Liver (tissue), 9 donors: ENCODE measurements around the gene PCNX3. TPM values are rescaled to one million over a fixed set of nuclear protein-coding genes. Genes with fewer than 3 reads are reported as not detected.

Source experiments
- DNase-seq: peaks from one replicate; pipeline ENCODE4 v3.0.0-alpha.2; 2017; ENCODE audit warnings: low spot score
- H3K27ac ChIP-seq, 2 donors: one replicate each; pipeline ENCODE4 v1.7.0; 2013; ENCODE audit warnings: inconsistent platforms in 2 of 2, low read length in 2 of 2, control low read depth in 1 of 2, low read depth in 1 of 2, mild to moderate bottlenecking in 1 of 2
- H3K27me3 ChIP-seq, 4 donors: one replicate each; pipeline versions ENCODE4 v1.6.1 to v1.7.0; 2013; ENCODE audit warnings: low read length in 3 of 4, inconsistent platforms in 1 of 4, mild to moderate bottlenecking in 1 of 4, moderate library complexity in 1 of 4; ENCODE audit not compliant: control insufficient read depth in 4 of 4, insufficient read depth in 4 of 4
- H3K36me3 ChIP-seq, 4 donors: one replicate each; pipeline versions ENCODE4 v1.6.1 to v1.7.0; 2013; ENCODE audit warnings: low read length in 3 of 4, mild to moderate bottlenecking in 3 of 4, low read depth in 1 of 4, moderate library complexity in 1 of 4; ENCODE audit not compliant: control insufficient read depth in 4 of 4, insufficient read depth in 3 of 4
- H3K4me1 ChIP-seq, 4 donors: one replicate each; pipeline versions ENCODE4 v1.6.1 to v1.7.0; 2013; ENCODE audit warnings: low read length in 3 of 4, mild to moderate bottlenecking in 3 of 4, moderate library complexity in 1 of 4; ENCODE audit not compliant: control insufficient read depth in 4 of 4, insufficient read depth in 4 of 4
- H3K4me3 ChIP-seq, 3 donors: one replicate each; pipeline versions ENCODE4 v1.6.1 to v1.7.0; 2013; ENCODE audit warnings: low read length in 3 of 3, control low read depth in 1 of 3, low read depth in 1 of 3, mild to moderate bottlenecking in 1 of 3
- H3K9ac ChIP-seq, 2 donors: one replicate each; pipeline ENCODE4 v1.7.0; 2013; ENCODE audit warnings: low read length in 2 of 2, mild to moderate bottlenecking in 2 of 2, moderate library complexity in 2 of 2, control low read depth in 1 of 2, low read depth in 1 of 2
- H3K9me3 ChIP-seq, 4 donors: one replicate each; pipeline versions ENCODE4 v1.6.1 to v1.7.0; 2013; ENCODE audit warnings: low read length in 3 of 4; ENCODE audit not compliant: control insufficient read depth in 4 of 4
- EGR1 ChIP-seq, 2 donors: IDR thresholded peaks; 2 replicates each; pipeline ENCODE4 v1.6.1; 2016 to 2018; ENCODE audit warnings: antibody characterized with exemption in 2 of 2, low read depth in 2 of 2
- FOXA1 ChIP-seq: IDR thresholded peaks from 2 replicates; pipeline ENCODE4 v1.6.1; 2016; ENCODE audit warnings: antibody characterized with exemption
- FOXA2 ChIP-seq: IDR thresholded peaks from 2 replicates; pipeline ENCODE4 v1.6.1; 2016; ENCODE audit warnings: antibody characterized with exemption
- GABPA ChIP-seq, 2 donors: IDR thresholded peaks in 1 of 2; conservative IDR thresholded peaks in 1 of 2; 2 replicates each; pipeline ENCODE4 v1.6.1; 2016; ENCODE audit warnings: antibody characterized with exemption in 2 of 2, mild to moderate bottlenecking in 1 of 2, moderate library complexity in 1 of 2
- HNF4A ChIP-seq, 2 donors: conservative IDR thresholded peaks; 2 replicates each; pipeline ENCODE4 v1.6.1; 2016; ENCODE audit warnings: antibody characterized with exemption in 2 of 2, mild to moderate bottlenecking in 2 of 2
- HNF4G ChIP-seq: IDR thresholded peaks from 2 replicates; pipeline ENCODE4 v1.6.1; 2016; ENCODE audit warnings: antibody characterized with exemption
- NR2F2 ChIP-seq: IDR thresholded peaks from 2 replicates; pipeline ENCODE4 v1.6.1; 2016; ENCODE audit warnings: antibody characterized with exemption
- RAD21 ChIP-seq, 2 donors: IDR thresholded peaks; 2 replicates each; pipeline ENCODE4 v1.6.1; 2016; ENCODE audit warnings: antibody characterized with exemption in 2 of 2, mild to moderate bottlenecking in 2 of 2
- RXRA ChIP-seq, 2 donors: IDR thresholded peaks; 2 replicates each; pipeline ENCODE4 v1.6.1; 2017 to 2018; ENCODE audit warnings: antibody characterized with exemption in 2 of 2, mild to moderate bottlenecking in 1 of 2
- SP1 ChIP-seq: IDR thresholded peaks from 2 replicates; pipeline ENCODE4 v1.6.1; 2018; ENCODE audit warnings: antibody characterized with exemption, mild to moderate bottlenecking
- TAF1 ChIP-seq: conservative IDR thresholded peaks from 2 replicates; pipeline ENCODE4 v1.6.1; 2016; ENCODE audit warnings: antibody characterized with exemption, mild to moderate bottlenecking
- YY1 ChIP-seq: IDR thresholded peaks from 2 replicates; pipeline ENCODE4 v1.6.1; 2016; ENCODE audit warnings: antibody characterized with exemption, mild to moderate bottlenecking
- WGBS: extraction: QIAGEN DNeasy Blood & Tissue Kit; methylation state at CpG from one replicate; pipeline ENCODE4 v1.1.7; 2013; 5-methylcytosine and 5-hydroxymethylcytosine counted together
- polyA plus RNA-seq, 2 donors: library from polyadenylated mRNA; stranded (reverse) in 1 of 2; unstranded in 1 of 2; fragments of 200-250 nt in 1 of 2; fragments of >200 nt in 1 of 2; fragmentation: Nextera tagmentation in 1 of 2; extraction: Ambion mirVana in 1 of 2; gene quantifications; one replicate each; pipeline versions ENCODE4 v1.2.1 to v1.2.3, GENCODE V29; 2013 to 2015
- total RNA-seq, 2 donors: library from RNA; depleted of rRNA; stranded (reverse); fragments of >200 nt; gene quantifications; one replicate each; pipeline ENCODE4 v1.2.3, GENCODE V29; 2014
- TF ChIP-seq, protein P1 (sequence below): IDR thresholded peaks from 2 replicates; pipeline ENCODE4 v1.6.1; 2016; ENCODE audit warnings: antibody characterized with exemption, mild to moderate bottlenecking
- TF ChIP-seq, protein P2 (sequence below): IDR thresholded peaks from 2 replicates; pipeline ENCODE4 v1.6.1; 2016; ENCODE audit warnings: antibody characterized with exemption
- TF ChIP-seq, protein P3 (sequence below): IDR thresholded peaks from 2 replicates; pipeline ENCODE4 v1.6.1; 2016; ENCODE audit warnings: antibody characterized with exemption
- TF ChIP-seq, protein P4 (sequence below): fragments of 150-350 bp; IDR thresholded peaks from 2 replicates; pipeline ENCODE4 v1.5.1; 2017; ENCODE audit warnings: improper control_type of control experiment, low read depth, low read length; ENCODE audit not compliant: missing input control
- donor health status: healthy.
- donor health status: healthy.
- donor health status: healthy.
- donor health status: healthy.
- donor health status: healthy.

The PCNX3 gene
- total and polyA plus RNA-seq, 4 donors: 4.7 to 13.4 (median 12.1) TPM

DNA sequence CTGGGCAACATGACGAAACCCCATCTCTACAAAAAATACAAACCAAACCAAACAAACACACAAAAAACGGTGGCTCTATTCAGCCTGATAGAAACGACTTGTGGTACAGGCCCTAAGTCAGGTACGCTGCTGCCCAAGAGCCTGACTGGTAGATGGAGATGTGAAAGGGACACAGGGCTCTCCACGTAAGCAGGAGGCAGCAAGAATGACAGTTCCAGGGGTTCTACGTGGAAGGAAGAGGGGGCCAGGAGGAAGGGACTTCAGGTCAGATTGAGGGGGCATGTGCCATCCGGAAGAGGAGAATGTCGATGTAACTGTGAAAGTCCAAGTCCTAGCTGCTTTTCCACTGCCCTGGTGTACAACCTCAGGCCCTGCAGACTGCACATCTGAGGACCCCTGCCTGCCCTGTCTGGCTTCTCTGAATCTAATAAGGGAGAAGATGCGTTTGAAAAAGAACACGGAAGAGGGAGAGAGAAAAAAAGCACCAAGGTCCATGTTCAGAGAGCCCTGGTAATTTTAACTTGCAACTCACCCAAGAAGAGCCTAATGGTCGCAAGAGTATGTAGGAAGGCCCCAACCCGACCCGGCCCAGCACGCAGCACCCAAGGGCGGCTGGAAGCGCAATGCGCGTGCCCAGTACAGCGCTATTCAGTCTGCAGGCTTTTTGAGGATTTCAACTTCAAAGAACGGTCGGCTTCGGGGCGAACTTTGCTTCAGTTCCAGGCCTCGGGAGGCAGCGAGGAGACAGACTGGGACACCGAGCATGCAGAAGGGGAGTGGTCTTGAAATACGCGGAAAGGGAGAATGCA is 46.2 kb upstream of the PCNX3 start:
- Histone ChIP-seq H3K9ac (peak overlapping the region; percentile 82 to 88), H3K9me3 (no peaks in the 10 kb centered on the region), H3K4me3 (peak overlapping the region; percentile 81 to 93 (median 92)), H3K4me1 (peaks cover 13 to 47% (median 42%) of the 10 kb centered on the region in 4 donors), H3K27ac (peak overlapping the region; percentile 94), H3K36me3 (peaks cover 0 to 6% (median 1%) of the 10 kb centered on the region in 4 donors), H3K27me3 (no peaks in the 10 kb centered on the region)
- TF ChIP-seq NR2F2: no peak
- TF ChIP-seq SP1: no peak
- TF ChIP-seq, protein P1, sequence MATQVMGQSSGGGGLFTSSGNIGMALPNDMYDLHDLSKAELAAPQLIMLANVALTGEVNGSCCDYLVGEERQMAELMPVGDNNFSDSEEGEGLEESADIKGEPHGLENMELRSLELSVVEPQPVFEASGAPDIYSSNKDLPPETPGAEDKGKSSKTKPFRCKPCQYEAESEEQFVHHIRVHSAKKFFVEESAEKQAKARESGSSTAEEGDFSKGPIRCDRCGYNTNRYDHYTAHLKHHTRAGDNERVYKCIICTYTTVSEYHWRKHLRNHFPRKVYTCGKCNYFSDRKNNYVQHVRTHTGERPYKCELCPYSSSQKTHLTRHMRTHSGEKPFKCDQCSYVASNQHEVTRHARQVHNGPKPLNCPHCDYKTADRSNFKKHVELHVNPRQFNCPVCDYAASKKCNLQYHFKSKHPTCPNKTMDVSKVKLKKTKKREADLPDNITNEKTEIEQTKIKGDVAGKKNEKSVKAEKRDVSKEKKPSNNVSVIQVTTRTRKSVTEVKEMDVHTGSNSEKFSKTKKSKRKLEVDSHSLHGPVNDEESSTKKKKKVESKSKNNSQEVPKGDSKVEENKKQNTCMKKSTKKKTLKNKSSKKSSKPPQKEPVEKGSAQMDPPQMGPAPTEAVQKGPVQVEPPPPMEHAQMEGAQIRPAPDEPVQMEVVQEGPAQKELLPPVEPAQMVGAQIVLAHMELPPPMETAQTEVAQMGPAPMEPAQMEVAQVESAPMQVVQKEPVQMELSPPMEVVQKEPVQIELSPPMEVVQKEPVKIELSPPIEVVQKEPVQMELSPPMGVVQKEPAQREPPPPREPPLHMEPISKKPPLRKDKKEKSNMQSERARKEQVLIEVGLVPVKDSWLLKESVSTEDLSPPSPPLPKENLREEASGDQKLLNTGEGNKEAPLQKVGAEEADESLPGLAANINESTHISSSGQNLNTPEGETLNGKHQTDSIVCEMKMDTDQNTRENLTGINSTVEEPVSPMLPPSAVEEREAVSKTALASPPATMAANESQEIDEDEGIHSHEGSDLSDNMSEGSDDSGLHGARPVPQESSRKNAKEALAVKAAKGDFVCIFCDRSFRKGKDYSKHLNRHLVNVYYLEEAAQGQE: peak; percentile 9
- TF ChIP-seq, protein P2, sequence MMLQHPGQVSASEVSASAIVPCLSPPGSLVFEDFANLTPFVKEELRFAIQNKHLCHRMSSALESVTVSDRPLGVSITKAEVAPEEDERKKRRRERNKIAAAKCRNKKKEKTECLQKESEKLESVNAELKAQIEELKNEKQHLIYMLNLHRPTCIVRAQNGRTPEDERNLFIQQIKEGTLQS: no peak
- no peak for TF ChIP-seq HNF4A (conservative IDR thresholded peaks at IDR 0.05)
- TF ChIP-seq HNF4G: no peak
- no peak for TF ChIP-seq TAF1
- 8% methylated on average over 28 of the region's 28 CpGs for WGBS
- DNase-seq: no peak

DNA sequence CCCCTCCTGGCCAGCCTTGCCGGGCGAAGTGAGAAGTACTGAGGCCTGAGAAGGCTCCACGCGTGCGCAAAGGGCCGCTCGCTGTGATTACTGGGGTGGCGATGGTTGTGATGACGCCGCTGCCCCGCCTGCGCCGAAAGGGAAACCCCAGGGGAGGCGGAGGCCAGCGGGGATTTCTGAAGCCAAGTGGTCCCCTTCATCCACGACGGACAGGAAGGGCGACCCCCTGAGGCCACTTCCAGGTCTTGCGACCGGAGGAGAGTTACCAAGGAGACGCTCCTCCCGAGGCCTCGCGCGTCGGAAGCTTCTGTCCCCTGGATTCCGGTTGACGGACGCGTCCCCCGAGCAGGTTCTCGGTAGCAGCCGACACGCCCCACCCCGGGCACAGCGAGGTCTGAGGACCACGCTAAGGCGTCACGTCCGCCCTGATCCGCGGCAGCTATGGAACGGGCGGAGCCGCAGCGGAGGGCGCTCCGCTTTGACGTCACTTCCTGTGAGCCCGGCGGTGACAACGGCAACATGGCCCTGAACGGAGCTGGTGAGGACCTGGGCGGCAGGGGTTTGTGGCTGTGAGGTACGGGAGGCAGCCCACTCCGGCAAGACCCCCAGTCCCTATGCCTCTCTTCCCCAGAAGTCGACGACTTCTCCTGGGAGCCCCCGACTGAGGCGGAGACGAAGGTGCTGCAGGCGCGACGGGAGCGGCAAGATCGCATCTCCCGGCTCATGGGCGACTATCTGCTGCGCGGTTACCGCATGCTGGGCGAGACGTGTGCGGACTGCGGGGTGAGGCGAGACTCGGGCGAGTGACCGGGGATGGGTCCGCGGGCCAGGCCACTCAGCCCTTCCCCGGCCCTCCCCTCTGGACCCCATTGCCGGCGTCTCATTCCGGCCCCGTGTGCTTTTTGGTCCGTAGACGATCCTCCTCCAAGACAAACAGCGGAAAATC is 45.3 kb upstream of the PCNX3 start, which contains the start of gene ZNRD2:
ZNRD2 (plus strand) TSS at position 505 of the 946 bp plus-strand sequence; CDS start at position 520, 15 bp downstream.
- under 1% methylated on average over 89 of the region's 89 CpGs for WGBS
- H3K4me3 ChIP-seq: peak within 1 kb of the TSS; percentile 81 to 93 (median 92)
- H3K9ac ChIP-seq: peak within 1 kb of the TSS; percentile 82 to 88
- no peaks in the 10 kb centered on the region for H3K27me3 ChIP-seq
- peaks cover 0 to 6% (median 1%) of the 10 kb centered on the region in 4 donors for H3K36me3 ChIP-seq
- H3K27ac ChIP-seq: peak within 1 kb of the TSS; percentile 94
- peaks cover 15 to 55% (median 49%) of the 10 kb centered on the region in 4 donors for H3K4me1 ChIP-seq
- DNase-seq: peak; percentile 93
- H3K9me3 ChIP-seq: no peaks in the 10 kb centered on the region
- TF ChIP-seq HNF4A (conservative IDR thresholded peaks at IDR 0.05) (peak in 1 of 2 donors; percentile 41), EGR1 (IDR thresholded peaks at IDR 0.05; ENCODE audit: low read depth in 2 of 2) (peak in 1 of 2 donors; percentile 18), NR2F2 (peak; percentile 95), RAD21 (IDR thresholded peaks at IDR 0.05) (peak in 1 of 2 donors; percentile 60), GABPA (IDR thresholded peaks at IDR 0.05 in 1 of 2, conservative IDR thresholded peaks at IDR 0.05 in 1 of 2) (peak; percentile 91 to 99), YY1 (peak; percentile 95), FOXA1 (no peak), RXRA (IDR thresholded peaks at IDR 0.05) (peak; percentile 52 to 62), FOXA2 (no peak), SP1 (peak; percentile 80)
- TF ChIP-seq, protein P1: peak; percentile 25
- TF ChIP-seq, protein P2: no peak
- TF ChIP-seq, protein P3, sequence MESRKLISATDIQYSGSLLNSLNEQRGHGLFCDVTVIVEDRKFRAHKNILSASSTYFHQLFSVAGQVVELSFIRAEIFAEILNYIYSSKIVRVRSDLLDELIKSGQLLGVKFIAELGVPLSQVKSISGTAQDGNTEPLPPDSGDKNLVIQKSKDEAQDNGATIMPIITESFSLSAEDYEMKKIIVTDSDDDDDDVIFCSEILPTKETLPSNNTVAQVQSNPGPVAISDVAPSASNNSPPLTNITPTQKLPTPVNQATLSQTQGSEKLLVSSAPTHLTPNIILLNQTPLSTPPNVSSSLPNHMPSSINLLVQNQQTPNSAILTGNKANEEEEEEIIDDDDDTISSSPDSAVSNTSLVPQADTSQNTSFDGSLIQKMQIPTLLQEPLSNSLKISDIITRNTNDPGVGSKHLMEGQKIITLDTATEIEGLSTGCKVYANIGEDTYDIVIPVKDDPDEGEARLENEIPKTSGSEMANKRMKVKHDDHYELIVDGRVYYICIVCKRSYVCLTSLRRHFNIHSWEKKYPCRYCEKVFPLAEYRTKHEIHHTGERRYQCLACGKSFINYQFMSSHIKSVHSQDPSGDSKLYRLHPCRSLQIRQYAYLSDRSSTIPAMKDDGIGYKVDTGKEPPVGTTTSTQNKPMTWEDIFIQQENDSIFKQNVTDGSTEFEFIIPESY: no peak
- TF ChIP-seq, protein P4, sequence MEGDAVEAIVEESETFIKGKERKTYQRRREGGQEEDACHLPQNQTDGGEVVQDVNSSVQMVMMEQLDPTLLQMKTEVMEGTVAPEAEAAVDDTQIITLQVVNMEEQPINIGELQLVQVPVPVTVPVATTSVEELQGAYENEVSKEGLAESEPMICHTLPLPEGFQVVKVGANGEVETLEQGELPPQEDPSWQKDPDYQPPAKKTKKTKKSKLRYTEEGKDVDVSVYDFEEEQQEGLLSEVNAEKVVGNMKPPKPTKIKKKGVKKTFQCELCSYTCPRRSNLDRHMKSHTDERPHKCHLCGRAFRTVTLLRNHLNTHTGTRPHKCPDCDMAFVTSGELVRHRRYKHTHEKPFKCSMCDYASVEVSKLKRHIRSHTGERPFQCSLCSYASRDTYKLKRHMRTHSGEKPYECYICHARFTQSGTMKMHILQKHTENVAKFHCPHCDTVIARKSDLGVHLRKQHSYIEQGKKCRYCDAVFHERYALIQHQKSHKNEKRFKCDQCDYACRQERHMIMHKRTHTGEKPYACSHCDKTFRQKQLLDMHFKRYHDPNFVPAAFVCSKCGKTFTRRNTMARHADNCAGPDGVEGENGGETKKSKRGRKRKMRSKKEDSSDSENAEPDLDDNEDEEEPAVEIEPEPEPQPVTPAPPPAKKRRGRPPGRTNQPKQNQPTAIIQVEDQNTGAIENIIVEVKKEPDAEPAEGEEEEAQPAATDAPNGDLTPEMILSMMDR: peak; percentile 33
